K562 (cell line): ENCODE data around the gene KNL1. TPM values are rescaled to one million over a fixed set of nuclear protein-coding genes. Genes with fewer than 3 reads are reported as not detected.

ENCODE experiments used
- ELF1 ChIP-seq: fragments of 200-800 bp; sonication (Bioruptor generic); IDR thresholded peaks from 2 replicates; pipeline ENCODE4 v1.6.1; 2016; ENCODE audit warnings: missing genetic modification characterization, missing compliant biosample characterization
- HDAC2 ChIP-seq: fragments of 450-650 bp; IDR thresholded peaks from 2 replicates; pipeline ENCODE4 v1.6.1; 2016; ENCODE audit warnings: mild to moderate bottlenecking
- KDM1A ChIP-seq, 2 experiments: fragments of 450-650 bp; IDR thresholded peaks; 2 replicates each; pipeline ENCODE4 v1.6.1; 2016; ENCODE audit warnings: mild to moderate bottlenecking in 2 of 2
- MAZ ChIP-seq, 2 experiments: fragments of 450-650 bp in 1 of 2; sonication (generic) in 1 of 2; formaldehyde crosslinking; IDR thresholded peaks in 1 of 2; conservative IDR thresholded peaks in 1 of 2; 2 replicates each; pipeline versions ENCODE4 v1.4.0 to v1.5.0; 2020; ENCODE audit warnings: mild to moderate bottlenecking in 1 of 2, missing genetic modification reagents in 1 of 2
- MTA1 ChIP-seq: fragments of 450-650 bp; IDR thresholded peaks from 2 replicates; pipeline ENCODE4 v1.6.1; 2017; ENCODE audit warnings: borderline replicate concordance
- NUFIP1 ChIP-seq: fragments of 450-650 bp; IDR thresholded peaks from 2 replicates; pipeline ENCODE4 v1.6.1; 2018; ENCODE audit not compliant: partially characterized antibody
- POLR2B ChIP-seq: fragments of 450-650 bp; IDR thresholded peaks from 2 replicates; pipeline ENCODE4 v1.6.1; 2018; ENCODE audit warnings: low read depth; ENCODE audit not compliant: partially characterized antibody
- TAL1 ChIP-seq: fragments of 450-650 bp; IDR thresholded peaks from 2 replicates; pipeline ENCODE4 v1.6.1; 2016; ENCODE audit warnings: mild to moderate bottlenecking
- TBL1XR1 ChIP-seq, 2 experiments: IDR thresholded peaks; 2 replicates each; pipeline ENCODE4 v1.6.1; 2012; ENCODE audit warnings: improper control_type of control experiment in 2 of 2, low read length in 2 of 2, mild to moderate bottlenecking in 1 of 2
- TEAD4 ChIP-seq, 2 experiments: sonication (generic) in 1 of 2; formaldehyde crosslinking in 1 of 2; IDR thresholded peaks; 2 replicates each; pipeline versions ENCODE4 v1.6.1 to v1.8.0; 2012 to 2022; ENCODE audit warnings: borderline replicate concordance in 1 of 2, inconsistent platforms in 1 of 2, low read length in 1 of 2, mild to moderate bottlenecking in 1 of 2, missing genetic modification reagents in 1 of 2
- ZC3H8 ChIP-seq: fragments of 450-650 bp; IDR thresholded peaks from 2 replicates; pipeline ENCODE4 v1.6.1; 2017
- ZNF146 ChIP-seq: IDR thresholded peaks from one replicate; pipeline ENCODE4 v1.6.1; 2018; ENCODE audit warnings: missing compliant biosample characterization; ENCODE audit not compliant: unreplicated experiment
- ZNF184 ChIP-seq: sonication (generic); formaldehyde crosslinking; IDR thresholded peaks from 2 replicates; pipeline ENCODE4 v1.5.0; 2020; ENCODE audit warnings: missing genetic modification reagents
- polyA plus RNA-seq, 8 experiments: library from polyadenylated mRNA; depleted of rRNA in 4 of 8; stranded (reverse) in 5 of 8; unstranded in 3 of 8; fragments of >200 nt; fragmentation: Nextera tagmentation in 2 of 8; fragmentation: Illumina TruSeq in 1 of 8; extraction: Ambion mirVana in 2 of 8; extraction: Trizol in 1 of 8; gene quantifications; 2 replicates each; pipeline versions ENCODE4 v1.2.1 to v1.2.3, GENCODE V29; 2011 to 2014; ENCODE audit warnings: inconsistent platforms in 1 of 8, missing spikeins in 1 of 8
- total RNA-seq, 7 experiments: library from RNA; depleted of rRNA in 6 of 7; stranded (reverse); fragments of >200 nt in 6 of 7; fragmentation: Illumina TruSeq in 2 of 7; extraction: Trizol in 2 of 7; gene quantifications; 2 replicates each; pipeline versions ENCODE4 v1.2.1 to v1.2.3, GENCODE V29; 2011 to 2021; ENCODE audit warnings: low replicate concordance in 1 of 7
- TF ChIP-seq, protein P1 (sequence below): fragments of 250-450 bp; sonication (Bioruptor Pico); IDR thresholded peaks from 2 replicates; pipeline ENCODE4 v1.5.1; 2021; ENCODE audit warnings: mild to moderate bottlenecking
- TF ChIP-seq, protein P2 (sequence below): fragments of 200-600 bp; sonication (generic); IDR thresholded peaks from one replicate; pipeline ENCODE4 v1.6.1; 2012; ENCODE audit warnings: mild to moderate bottlenecking, low read depth, low read length, inconsistent platforms

Gene KNL1
- total and polyA plus RNA-seq, 9 of the 15 experiments (the other 6 are each of a cell fraction or from before 2014, with no cell fraction given): 14.5 to 65.4 (median 34.6) TPM

DNA sequence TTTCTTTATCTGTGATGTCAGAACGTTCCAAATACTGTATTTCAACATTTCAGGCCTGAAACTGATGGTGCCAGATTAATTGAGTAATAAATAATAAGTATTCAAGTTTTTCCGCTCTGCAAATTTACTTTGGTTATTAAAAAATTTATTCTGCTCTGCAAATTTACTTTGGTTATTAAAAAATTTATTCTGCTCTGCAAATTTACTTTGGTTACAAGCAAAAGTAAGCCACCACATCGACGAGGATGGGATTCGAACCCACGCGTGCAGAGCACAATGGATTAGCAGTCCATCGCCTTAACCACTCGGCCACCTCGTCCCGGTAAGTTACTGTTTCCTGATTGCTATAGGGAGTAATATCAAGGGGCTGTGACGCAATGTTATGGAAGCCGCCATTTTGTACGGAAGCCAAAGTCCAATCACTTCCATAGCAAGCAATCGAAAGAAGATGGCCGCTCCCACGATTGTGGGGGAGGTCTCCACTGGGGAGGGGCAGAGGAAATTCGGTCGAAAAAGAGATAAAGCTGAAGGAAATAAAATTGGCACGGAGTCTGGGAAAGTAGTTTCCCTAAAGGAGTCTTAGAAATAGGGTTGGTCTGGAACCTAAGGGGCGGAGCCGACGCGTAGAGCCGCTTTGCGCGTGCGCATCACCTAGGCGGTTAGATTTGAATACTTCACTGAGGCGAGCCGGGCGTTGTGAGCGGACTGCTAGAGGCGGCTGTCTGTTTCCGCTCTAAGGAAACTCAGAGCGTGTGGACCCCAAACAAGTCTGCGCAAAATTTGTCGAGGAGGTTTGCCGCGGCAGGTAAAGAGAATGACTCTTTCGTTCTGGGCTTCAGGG lies at the start of gene KNL1 (continued):
- TF ChIP-seq NUFIP1 (peak; percentile 79), MAZ (CRISPR knock-in tag; conservative IDR thresholded peaks at IDR 0.05 in 1 of 2, IDR thresholded peaks at IDR 0.05 in 1 of 2) (peak in 1 of 2 experiments; percentile 36; a peak in 1 of 4 replicates), ELF1 (tag) (peak; percentile 73), KDM1A (IDR thresholded peaks at IDR 0.05) (peak; percentile 39 to 45; a peak in 2 of 4 replicates), POLR2B (peak; percentile 80), ZC3H8 (no peak), TAL1 (no peak; the same call in 1 of the 2 replicates), ZNF184 (CRISPR knock-in tag) (no peak), TBL1XR1 (IDR thresholded peaks at IDR 0.05; ENCODE audit: low read length in 2 of 2) (peak in 1 of 2 experiments; percentile 96; a peak in 3 of 4 replicates), ZNF146 (CRISPR knock-in tag) (no peak), MTA1 (peak; percentile 87), HDAC2 (peak; percentile 60; the same call in 1 of the 2 replicates), TEAD4 (IDR thresholded peaks at IDR 0.05; ENCODE audit: low read length) (peak; percentile 96), TEAD4 (CRISPR knock-in tag; IDR thresholded peaks at IDR 0.05; ENCODE audit: borderline replicate concordance) (no peak)
- TF ChIP-seq, protein P1, sequence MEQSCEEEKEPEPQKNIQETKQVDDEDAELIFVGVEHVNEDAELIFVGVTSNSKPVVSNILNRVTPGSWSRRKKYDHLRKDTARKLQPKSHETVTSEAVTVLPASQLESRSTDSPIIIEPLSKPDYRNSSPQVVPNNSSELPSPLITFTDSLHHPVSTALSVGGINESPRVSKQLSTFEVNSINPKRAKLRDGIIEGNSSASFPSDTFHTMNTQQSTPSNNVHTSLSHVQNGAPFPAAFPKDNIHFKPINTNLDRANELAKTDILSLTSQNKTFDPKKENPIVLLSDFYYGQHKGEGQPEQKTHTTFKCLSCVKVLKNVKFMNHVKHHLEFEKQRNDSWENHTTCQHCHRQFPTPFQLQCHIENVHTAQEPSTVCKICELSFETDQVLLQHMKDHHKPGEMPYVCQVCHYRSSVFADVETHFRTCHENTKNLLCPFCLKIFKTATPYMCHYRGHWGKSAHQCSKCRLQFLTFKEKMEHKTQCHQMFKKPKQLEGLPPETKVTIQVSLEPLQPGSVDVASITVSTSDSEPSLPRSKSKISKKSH (CRISPR knock-in tag): no peak
- TF ChIP-seq, protein P2, sequence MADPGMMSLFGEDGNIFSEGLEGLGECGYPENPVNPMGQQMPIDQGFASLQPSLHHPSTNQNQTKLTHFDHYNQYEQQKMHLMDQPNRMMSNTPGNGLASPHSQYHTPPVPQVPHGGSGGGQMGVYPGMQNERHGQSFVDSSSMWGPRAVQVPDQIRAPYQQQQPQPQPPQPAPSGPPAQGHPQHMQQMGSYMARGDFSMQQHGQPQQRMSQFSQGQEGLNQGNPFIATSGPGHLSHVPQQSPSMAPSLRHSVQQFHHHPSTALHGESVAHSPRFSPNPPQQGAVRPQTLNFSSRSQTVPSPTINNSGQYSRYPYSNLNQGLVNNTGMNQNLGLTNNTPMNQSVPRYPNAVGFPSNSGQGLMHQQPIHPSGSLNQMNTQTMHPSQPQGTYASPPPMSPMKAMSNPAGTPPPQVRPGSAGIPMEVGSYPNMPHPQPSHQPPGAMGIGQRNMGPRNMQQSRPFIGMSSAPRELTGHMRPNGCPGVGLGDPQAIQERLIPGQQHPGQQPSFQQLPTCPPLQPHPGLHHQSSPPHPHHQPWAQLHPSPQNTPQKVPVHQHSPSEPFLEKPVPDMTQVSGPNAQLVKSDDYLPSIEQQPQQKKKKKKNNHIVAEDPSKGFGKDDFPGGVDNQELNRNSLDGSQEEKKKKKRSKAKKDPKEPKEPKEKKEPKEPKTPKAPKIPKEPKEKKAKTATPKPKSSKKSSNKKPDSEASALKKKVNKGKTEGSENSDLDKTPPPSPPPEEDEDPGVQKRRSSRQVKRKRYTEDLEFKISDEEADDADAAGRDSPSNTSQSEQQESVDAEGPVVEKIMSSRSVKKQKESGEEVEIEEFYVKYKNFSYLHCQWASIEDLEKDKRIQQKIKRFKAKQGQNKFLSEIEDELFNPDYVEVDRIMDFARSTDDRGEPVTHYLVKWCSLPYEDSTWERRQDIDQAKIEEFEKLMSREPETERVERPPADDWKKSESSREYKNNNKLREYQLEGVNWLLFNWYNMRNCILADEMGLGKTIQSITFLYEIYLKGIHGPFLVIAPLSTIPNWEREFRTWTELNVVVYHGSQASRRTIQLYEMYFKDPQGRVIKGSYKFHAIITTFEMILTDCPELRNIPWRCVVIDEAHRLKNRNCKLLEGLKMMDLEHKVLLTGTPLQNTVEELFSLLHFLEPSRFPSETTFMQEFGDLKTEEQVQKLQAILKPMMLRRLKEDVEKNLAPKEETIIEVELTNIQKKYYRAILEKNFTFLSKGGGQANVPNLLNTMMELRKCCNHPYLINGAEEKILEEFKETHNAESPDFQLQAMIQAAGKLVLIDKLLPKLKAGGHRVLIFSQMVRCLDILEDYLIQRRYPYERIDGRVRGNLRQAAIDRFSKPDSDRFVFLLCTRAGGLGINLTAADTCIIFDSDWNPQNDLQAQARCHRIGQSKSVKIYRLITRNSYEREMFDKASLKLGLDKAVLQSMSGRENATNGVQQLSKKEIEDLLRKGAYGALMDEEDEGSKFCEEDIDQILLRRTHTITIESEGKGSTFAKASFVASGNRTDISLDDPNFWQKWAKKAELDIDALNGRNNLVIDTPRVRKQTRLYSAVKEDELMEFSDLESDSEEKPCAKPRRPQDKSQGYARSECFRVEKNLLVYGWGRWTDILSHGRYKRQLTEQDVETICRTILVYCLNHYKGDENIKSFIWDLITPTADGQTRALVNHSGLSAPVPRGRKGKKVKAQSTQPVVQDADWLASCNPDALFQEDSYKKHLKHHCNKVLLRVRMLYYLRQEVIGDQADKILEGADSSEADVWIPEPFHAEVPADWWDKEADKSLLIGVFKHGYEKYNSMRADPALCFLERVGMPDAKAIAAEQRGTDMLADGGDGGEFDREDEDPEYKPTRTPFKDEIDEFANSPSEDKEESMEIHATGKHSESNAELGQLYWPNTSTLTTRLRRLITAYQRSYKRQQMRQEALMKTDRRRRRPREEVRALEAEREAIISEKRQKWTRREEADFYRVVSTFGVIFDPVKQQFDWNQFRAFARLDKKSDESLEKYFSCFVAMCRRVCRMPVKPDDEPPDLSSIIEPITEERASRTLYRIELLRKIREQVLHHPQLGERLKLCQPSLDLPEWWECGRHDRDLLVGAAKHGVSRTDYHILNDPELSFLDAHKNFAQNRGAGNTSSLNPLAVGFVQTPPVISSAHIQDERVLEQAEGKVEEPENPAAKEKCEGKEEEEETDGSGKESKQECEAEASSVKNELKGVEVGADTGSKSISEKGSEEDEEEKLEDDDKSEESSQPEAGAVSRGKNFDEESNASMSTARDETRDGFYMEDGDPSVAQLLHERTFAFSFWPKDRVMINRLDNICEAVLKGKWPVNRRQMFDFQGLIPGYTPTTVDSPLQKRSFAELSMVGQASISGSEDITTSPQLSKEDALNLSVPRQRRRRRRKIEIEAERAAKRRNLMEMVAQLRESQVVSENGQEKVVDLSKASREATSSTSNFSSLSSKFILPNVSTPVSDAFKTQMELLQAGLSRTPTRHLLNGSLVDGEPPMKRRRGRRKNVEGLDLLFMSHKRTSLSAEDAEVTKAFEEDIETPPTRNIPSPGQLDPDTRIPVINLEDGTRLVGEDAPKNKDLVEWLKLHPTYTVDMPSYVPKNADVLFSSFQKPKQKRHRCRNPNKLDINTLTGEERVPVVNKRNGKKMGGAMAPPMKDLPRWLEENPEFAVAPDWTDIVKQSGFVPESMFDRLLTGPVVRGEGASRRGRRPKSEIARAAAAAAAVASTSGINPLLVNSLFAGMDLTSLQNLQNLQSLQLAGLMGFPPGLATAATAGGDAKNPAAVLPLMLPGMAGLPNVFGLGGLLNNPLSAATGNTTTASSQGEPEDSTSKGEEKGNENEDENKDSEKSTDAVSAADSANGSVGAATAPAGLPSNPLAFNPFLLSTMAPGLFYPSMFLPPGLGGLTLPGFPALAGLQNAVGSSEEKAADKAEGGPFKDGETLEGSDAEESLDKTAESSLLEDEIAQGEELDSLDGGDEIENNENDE: no peak
